Adipocyte (in vitro differentiated cells): ENCODE results near the gene LACTBL1.
"Not testable (repeated sequence)": the region's sequence is repeated elsewhere in the genome, so short reads cannot be mapped to it uniquely, and the experiment has no call there.

Experiments used
- DNase-seq: peaks from one replicate; pipeline ENCODE4 v3.0.0-alpha.2; 2015; ENCODE audit warnings: low read depth
- H3K27me3 ChIP-seq: replicated peaks from 2 replicates; pipeline ENCODE4 v1.7.0; 2013; ENCODE audit warnings: mild to moderate bottlenecking, low read length, moderate library complexity; ENCODE audit not compliant: control insufficient read depth, insufficient read depth
- H3K36me3 ChIP-seq: 2 replicates; pipeline ENCODE4 v1.7.0; 2013; ENCODE audit warnings: low read length, mild to moderate bottlenecking, moderate library complexity; ENCODE audit not compliant: control insufficient read depth, insufficient read depth, severe bottlenecking
- H3K4me1 ChIP-seq: 2 replicates; pipeline ENCODE4 v1.7.0; 2013; ENCODE audit warnings: mild to moderate bottlenecking, low read length, moderate library complexity; ENCODE audit not compliant: control insufficient read depth, insufficient read depth
- H3K4me3 ChIP-seq: 2 replicates; pipeline ENCODE4 v1.7.0; 2013; ENCODE audit warnings: mild to moderate bottlenecking, low read length, moderate library complexity
- H3K9ac ChIP-seq: 2 replicates; pipeline ENCODE4 v1.7.0; 2013; ENCODE audit warnings: mild to moderate bottlenecking, low read length, moderate library complexity
- H3K9me3 ChIP-seq: 2 replicates; pipeline ENCODE4 v1.7.0; 2013; ENCODE audit warnings: mild to moderate bottlenecking, low read length, moderate library complexity; ENCODE audit not compliant: control insufficient read depth

Gene LACTBL1

GRCh38 chr1:23004769-23005168 lies 32.1 kb upstream of the LACTBL1 start:
- not testable (repeated sequence) for H3K4me3 ChIP-seq, DNase-seq, H3K4me1 ChIP-seq, H3K9ac ChIP-seq, H3K27me3 ChIP-seq, H3K36me3 ChIP-seq
- H3K9me3 ChIP-seq, result peaks cover 14% of the 10 kb centered on the region

- no peaks in the 10 kb centered on the region for H3K4me1 ChIP-seq
- no peak overlapping the region for H3K9ac ChIP-seq
- H3K9me3 ChIP-seq, result peaks cover 15% of the 10 kb centered on the region
- no peak for DNase-seq
- H3K36me3 ChIP-seq, result no peaks in the 10 kb centered on the region
- H3K4me3 ChIP-seq, result no peak overlapping the region
- peaks cover 10% of the 10 kb centered on the region for H3K27me3 ChIP-seq
Observed at GRCh38 chr1:23004112-23004511, 31.4 kb upstream of the LACTBL1 start.

GRCh38 chr1:23002218-23002617 lies 29.6 kb upstream of the LACTBL1 start:
- not testable (repeated sequence) for H3K27me3 ChIP-seq, H3K36me3 ChIP-seq, H3K9ac ChIP-seq, H3K4me3 ChIP-seq, DNase-seq, H3K4me1 ChIP-seq
- H3K9me3 ChIP-seq, result peaks cover 15% of the 10 kb centered on the region

- H3K4me3 ChIP-seq, DNase-seq, H3K36me3 ChIP-seq, H3K9ac ChIP-seq, H3K4me1 ChIP-seq, H3K27me3 ChIP-seq: not testable (repeated sequence)
- H3K9me3 ChIP-seq, result peaks cover 19% of the 10 kb centered on the region
Observed at GRCh38 chr1:23000133-23000532, 27.5 kb upstream of the LACTBL1 start.

GRCh38 chr1:22997528-22997927 lies 24.9 kb upstream of the LACTBL1 start:
- not testable (repeated sequence) for H3K9ac ChIP-seq, H3K27me3 ChIP-seq, H3K36me3 ChIP-seq, H3K4me1 ChIP-seq, DNase-seq, H3K4me3 ChIP-seq
- H3K9me3 ChIP-seq, result peaks cover 29% of the 10 kb centered on the region

GRCh38 chr1:22995774-22996173 lies 23.1 kb upstream of the LACTBL1 start:
- Histone ChIP-seq H3K4me1 (no peaks in the 10 kb centered on the region), H3K9me3 (peaks cover 25% of the 10 kb centered on the region), H3K36me3 (no peaks in the 10 kb centered on the region), H3K4me3 (no peak overlapping the region), H3K27me3 (no peaks in the 10 kb centered on the region), H3K9ac (no peak overlapping the region)
- no peak for DNase-seq

- H3K9me3 ChIP-seq, result peaks cover 13% of the 10 kb centered on the region
- not testable (repeated sequence) for DNase-seq, H3K27me3 ChIP-seq
Observed at GRCh38 chr1:22993220-22993795, 20.6 kb upstream of the LACTBL1 start.

GRCh38 chr1:22992384-22992783 lies 19.7 kb upstream of the LACTBL1 start:
- H3K9me3 ChIP-seq, result peaks cover 13% of the 10 kb centered on the region
- H3K36me3 ChIP-seq, DNase-seq, H3K9ac ChIP-seq, H3K27me3 ChIP-seq, H3K4me3 ChIP-seq, H3K4me1 ChIP-seq: not testable (repeated sequence)

More at GRCh38 chr1:22993220-22993795, 20.6 kb upstream of the LACTBL1 start:
- H3K4me3 ChIP-seq, H3K36me3 ChIP-seq, H3K4me1 ChIP-seq, H3K9ac ChIP-seq: not testable (repeated sequence)

- Histone ChIP-seq H3K9ac (no peak overlapping the region), H3K27me3 (peaks cover 13% of the 10 kb centered on the region), H3K4me1 (no peaks in the 10 kb centered on the region), H3K9me3 (peaks cover 4% of the 10 kb centered on the region), H3K4me3 (no peak overlapping the region), H3K36me3 (no peaks in the 10 kb centered on the region)
- DNase-seq, result no peak
Observed at GRCh38 chr1:22983944-22984343, 11.3 kb upstream of the LACTBL1 start.

- DNase-seq, result not testable (repeated sequence)
Observed at GRCh38 chr1:22980471-22980790, 7.8 kb upstream of the LACTBL1 start.

GRCh38 chr1:22978299-22978698 lies 5.6 kb upstream of the LACTBL1 start:
- Histone ChIP-seq H3K27me3 (peaks cover 2% of the 10 kb centered on the region), H3K4me1 (peaks cover 8% of the 10 kb centered on the region), H3K9ac (no peak overlapping the region), H3K4me3 (no peak overlapping the region), H3K36me3 (no peaks in the 10 kb centered on the region), H3K9me3 (no peaks in the 10 kb centered on the region)
- DNase-seq, result no peak

More at GRCh38 chr1:22980471-22980790, 7.8 kb upstream of the LACTBL1 start:
- H3K4me3 ChIP-seq, H3K9me3 ChIP-seq, H3K9ac ChIP-seq, H3K27me3 ChIP-seq, H3K36me3 ChIP-seq, H3K4me1 ChIP-seq: not testable (repeated sequence)
